ENCODE data around the gene MIP.
"Not testable (repeated sequence)": the region's sequence is repeated elsewhere in the genome, so short reads cannot be mapped to it uniquely, and the experiment has no call there.

GRCh38 chr12:56499879-56500278 lies 45.4 kb upstream of the MIP start:
- TF ChIP-seq POLR2A (IDR thresholded peaks at IDR 0.05; ENCODE audit: low read depth); CTCF (IDR thresholded peaks at IDR 0.05): not testable (repeated sequence)
